Activated CD4-positive, CD25-positive, alpha-beta regulatory T cell (primary cell): ENCODE measurements around the gene RCAN2.
"Not testable (repeated sequence)": the region's sequence is repeated elsewhere in the genome, so short reads cannot be mapped to it uniquely, and the experiment has no call there.

Experiments used
- DNase-seq, 4 experiments: peaks; one replicate each; lab custom pipeline; 2025; lab: John Stamatoyannopoulos, UW

The RCAN2 gene

DNA sequence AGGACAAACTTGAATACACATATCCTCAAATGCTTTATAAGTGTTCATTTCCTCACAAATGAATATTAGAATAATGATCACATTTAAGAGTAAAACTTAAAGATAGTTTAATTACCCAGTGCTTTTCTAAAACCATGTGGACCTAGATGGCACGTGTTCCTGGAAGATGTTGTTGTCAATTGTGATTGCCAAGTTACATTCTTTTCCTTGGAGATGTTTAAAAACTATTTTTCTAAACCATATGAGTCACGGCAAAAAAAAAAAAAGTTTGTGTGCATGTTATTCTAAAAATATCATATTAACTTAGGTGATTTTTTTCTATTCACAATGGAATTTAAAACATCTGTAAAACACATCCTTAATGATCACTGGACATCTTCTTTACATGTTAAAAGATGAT lies 51.1 kb downstream of the RCAN2 start:
- no peak for DNase-seq

DNA sequence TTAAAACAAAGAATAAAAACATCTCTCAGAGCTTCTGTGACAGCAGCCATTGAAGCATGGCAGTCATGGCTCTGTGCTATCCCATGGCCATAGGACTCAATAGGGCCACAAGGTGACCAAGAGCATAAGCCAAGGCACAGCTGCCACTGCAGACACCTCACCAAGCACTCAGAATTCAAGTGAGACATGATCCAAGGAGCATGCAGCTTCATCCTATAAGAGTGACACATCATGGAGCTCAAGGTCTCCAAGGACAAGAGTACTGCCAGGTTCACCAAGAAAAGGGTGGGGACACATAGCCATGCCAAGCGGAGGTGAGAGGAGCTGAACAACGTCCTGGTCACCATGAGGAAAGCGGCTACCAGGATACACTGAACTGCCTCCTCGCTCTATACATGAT lies 53.0 kb downstream of the RCAN2 start:
- no peak for DNase-seq

DNA sequence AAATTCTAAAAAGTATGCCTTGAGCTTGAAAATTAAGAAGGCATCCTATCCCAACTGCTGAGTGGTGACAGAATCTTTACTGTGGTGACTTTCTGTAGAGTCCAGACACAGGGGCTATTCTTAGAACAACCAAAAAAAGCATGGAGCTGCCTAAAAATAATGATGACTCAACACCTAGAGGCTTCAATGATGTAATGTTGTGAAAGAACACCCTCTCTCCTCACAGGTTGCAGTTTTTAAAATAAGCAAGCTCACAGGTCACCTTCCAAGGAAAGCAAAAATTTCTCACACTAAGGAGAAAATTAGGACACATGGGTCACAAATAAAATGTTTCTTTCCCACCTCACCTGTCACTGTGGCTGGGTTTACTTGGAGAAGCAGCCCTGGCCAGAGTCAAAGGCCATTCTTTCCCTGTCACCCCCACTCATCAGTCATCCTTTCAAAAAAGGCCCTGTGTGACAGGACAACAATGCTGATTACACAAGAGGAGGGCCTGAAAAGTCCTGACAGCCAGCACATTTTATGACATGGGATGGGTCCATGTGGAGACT lies 53.5 kb downstream of the RCAN2 start:
- no peak for DNase-seq

GRCh38 chr6:46422619-46423018 lies 68.6 kb downstream of the RCAN2 start:
- DNase-seq: no peak

DNA sequence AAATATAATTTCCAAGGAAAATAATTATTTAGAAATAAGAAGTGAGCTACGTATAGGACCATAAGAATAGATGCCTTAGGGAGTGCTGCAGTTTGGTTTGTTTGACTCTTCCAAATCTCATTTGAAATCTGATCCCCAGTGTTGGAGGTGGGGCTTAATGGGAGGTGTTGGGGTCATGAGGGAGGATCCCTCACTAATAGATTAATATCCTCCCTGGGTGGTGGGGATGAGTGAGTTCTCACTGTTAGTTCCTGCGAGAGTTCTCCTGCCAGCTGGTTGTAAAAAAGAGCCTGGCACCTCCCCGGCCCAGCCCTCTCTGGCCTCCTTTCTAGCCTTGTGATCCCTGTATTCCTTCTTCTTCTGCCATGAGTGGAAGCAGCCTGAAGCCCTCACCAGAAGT lies 69.3 kb downstream of the RCAN2 start:
- DNase-seq: no peak

GRCh38 chr6:46420921-46421638 lies 70.2 kb downstream of the RCAN2 start:
- DNase-seq: no peak

- DNase-seq: no peak
These were observed 71.7 kb downstream of the RCAN2 start for GRCh38 chr6:46419576-46420002.

- no peak for DNase-seq
These were observed 76.9 kb downstream of the RCAN2 start for GRCh38 chr6:46414398-46414797.

DNA sequence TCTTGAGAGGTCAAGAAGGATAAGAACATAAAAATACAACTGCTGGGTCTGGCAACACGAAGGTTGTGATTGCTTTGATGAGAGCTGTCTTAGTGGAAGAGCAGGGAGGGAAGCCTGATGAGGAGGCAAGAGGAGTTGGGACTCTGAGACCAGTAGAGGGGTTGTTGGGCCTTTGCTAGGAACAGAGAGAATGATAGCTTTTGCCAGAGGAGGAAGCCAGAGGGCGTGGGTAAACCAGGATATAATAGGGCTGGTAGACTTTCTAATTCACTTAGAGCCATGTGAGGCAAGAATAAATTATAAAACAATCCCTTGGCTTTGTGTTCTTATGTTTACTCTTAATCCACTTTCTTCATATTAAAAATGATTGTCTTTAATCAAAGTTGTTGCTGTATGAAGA lies 78.6 kb downstream of the RCAN2 start:
- no peak for DNase-seq

GRCh38 chr6:46411456-46412197 lies 79.6 kb downstream of the RCAN2 start:
- DNase-seq: no peak

GRCh38 chr6:46410334-46410953 lies 80.8 kb downstream of the RCAN2 start:
- DNase-seq: no peak

GRCh38 chr6:46407776-46408530 lies 83.3 kb downstream of the RCAN2 start:
- no peak for DNase-seq

DNA sequence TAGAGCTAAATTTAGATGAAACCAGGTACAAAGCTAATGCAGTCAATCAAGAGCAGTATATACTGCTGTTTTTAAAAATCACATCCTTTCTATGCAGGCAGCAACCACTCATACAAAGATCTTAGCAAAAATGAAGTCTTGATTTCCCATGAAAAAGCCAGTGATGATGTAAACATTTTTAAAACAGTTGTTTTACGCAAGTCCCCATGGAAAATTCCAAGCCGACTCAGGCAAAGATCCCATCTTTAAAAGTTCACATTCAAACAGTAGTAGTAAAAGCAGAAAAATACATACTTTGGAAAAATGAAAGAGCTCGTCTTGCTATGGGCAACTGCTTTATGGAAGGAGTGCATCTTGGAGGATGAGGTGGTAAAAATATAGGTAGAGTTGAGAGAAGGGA lies 84.0 kb downstream of the RCAN2 start:
- DNase-seq: no peak

GRCh38 chr6:46405620-46406180 lies 85.5 kb downstream of the RCAN2 start:
- not testable (repeated sequence) for DNase-seq

GRCh38 chr6:46400898-46401297 lies 90.4 kb downstream of the RCAN2 start:
- no peak for DNase-seq

- DNase-seq: no peak
These were observed 95.7 kb downstream of the RCAN2 start for GRCh38 chr6:46395530-46395929.

DNA sequence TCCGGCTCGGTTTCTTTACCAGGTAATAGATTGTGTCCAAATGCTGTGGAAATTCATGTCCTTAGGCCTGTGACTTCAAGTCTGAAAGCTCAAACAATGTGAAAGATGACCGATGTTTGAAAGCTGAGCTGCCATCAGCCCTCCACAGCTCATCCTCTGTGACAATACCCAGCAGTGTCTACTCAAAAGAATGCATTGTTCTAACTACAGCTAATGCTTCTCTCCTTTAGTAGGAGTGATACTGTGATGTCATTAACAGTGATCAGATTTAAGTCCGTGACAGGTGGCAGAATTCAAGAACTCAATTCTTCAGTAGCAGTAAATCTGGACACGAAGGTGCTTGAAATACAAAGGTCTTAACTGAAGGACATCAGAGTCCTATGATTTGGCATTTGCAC lies 97.3 kb downstream of the RCAN2 start:
- no peak for DNase-seq

DNA sequence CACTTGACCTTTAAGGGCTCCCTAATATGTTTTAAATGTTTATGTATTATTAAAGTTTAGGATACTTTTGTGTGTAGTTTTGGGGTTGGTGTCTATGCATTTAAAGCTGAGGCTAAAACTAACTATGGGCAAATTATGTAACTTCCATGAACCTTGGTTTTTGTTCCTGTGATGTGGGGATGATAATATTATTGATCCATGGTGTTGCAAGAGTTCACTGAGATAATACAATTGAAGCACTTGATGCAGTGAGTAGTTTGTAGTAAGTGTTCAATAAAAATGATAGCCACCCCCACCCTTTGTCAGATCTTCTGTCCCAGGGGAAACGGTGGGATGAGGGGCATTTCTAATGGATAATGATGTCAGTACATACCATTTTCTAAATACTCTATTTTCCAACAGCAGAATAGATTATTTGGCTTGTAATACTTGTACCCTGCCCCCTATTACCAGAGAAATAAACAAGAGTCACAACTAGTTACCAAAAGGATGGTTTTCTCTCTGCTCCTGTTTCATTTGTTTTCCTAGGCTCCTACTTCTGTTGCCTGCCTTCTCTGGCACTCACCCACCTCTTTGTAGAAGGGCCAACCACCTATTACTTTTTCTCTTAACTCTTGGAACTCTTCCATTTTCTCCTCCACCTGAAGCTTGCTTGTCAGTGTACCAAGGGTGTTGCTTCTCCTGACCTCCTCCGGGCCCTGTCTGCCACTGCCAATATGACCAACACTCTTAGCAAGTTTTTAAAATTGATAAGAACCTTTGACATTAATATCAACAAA lies 97.9 kb downstream of the RCAN2 start:
- no peak for DNase-seq

GRCh38 chr6:46392294-46392693 lies 99.0 kb downstream of the RCAN2 start:
- no peak for DNase-seq

DNA sequence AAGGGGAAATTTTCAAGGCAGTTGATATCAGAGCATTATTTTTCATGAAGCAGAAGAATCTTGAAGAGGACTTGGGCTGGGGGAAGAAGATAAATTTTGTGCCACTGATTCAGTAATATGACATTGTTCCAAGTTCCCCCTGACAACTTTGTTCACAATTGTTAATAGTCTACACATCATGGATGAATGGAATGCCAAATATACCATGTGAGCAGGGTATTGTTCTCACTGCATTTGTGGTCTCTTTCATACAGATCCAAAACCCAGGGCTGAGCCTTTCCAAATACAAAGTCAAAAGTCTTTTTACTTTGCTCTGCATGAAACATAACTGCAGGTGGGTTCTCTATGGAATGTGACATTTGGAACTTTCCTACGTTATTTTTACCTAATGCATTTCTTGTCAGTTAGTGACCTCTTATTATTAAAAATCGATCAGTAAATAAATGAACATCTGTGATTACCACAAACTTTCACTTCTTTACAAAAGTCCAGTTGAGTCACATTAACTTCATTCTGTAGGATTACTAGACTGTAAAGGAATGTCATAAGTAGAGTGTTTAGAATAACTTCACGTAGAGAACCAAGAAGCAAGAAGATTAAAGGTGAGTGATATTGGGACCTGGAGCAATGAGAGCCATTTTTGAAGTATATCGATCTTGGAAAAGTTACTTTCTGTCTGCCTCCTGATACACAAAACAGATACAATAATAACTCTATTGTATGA lies 100.9 kb downstream of the RCAN2 start:
- no peak for DNase-seq
